Suprapubic skin (tissue), 3 donors: Measurements from ENCODE around the gene CISH.

ENCODE experiments used
- POLR2A ChIP-seq, 2 donors: fragments of 450-650 bp; IDR thresholded peaks; one replicate each; pipeline ENCODE4 v1.6.1; 2017; ENCODE audit warnings: antibody characterized with exemption in 2 of 2, mild to moderate bottlenecking in 2 of 2, moderate library complexity in 2 of 2
- TF ChIP-seq, protein P1 (sequence below), 2 donors: fragments of 200-600 bp in 1 of 2; fragments of 450-650 bp in 1 of 2; sonication (generic) in 1 of 2; IDR thresholded peaks; one replicate each; pipeline ENCODE4 v1.5.1; 2016 to 2019; ENCODE audit warnings: antibody characterized with exemption in 2 of 2, mild to moderate bottlenecking in 1 of 2, moderate library complexity in 1 of 2

DNA sequence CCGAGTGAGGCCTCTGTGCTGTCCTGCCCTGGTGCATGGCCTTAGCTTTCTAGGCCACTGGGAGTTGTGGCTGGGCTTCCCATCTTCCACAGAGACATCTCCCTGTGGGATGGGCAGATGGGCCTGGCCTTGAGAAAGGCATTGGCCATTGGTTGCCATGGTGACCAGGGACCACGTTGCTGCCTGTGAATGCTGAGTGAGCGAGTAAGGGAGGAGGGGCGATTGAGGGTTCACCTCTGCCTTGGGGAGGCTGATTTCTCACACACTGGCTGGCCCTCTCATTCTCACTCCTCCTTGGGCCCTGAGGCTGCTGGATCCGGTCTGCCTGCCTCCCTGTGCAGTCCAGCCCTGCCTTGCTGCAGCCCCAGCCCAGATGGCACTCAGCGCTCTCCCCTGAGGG is 36.7 kb upstream of the CISH start:
- TF ChIP-seq POLR2A (IDR thresholded peaks at IDR 0.05), result no peak
- TF ChIP-seq, protein P1, sequence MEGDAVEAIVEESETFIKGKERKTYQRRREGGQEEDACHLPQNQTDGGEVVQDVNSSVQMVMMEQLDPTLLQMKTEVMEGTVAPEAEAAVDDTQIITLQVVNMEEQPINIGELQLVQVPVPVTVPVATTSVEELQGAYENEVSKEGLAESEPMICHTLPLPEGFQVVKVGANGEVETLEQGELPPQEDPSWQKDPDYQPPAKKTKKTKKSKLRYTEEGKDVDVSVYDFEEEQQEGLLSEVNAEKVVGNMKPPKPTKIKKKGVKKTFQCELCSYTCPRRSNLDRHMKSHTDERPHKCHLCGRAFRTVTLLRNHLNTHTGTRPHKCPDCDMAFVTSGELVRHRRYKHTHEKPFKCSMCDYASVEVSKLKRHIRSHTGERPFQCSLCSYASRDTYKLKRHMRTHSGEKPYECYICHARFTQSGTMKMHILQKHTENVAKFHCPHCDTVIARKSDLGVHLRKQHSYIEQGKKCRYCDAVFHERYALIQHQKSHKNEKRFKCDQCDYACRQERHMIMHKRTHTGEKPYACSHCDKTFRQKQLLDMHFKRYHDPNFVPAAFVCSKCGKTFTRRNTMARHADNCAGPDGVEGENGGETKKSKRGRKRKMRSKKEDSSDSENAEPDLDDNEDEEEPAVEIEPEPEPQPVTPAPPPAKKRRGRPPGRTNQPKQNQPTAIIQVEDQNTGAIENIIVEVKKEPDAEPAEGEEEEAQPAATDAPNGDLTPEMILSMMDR (IDR thresholded peaks at IDR 0.05), result no peak
